GM19455 (cell line): ENCODE data around the gene TENT5C.

ENCODE experiments used
- ATAC-seq: cut with Tn5 transposase; IDR thresholded peaks from one replicate; pipeline ENCODE4 v1.9.1; 2021; ENCODE audit not compliant: unreplicated experiment

TENT5C gene

GRCh38 chr1:117572546-117572945 is 33.3 kb upstream of the TENT5C start:
- no peak for ATAC-seq

DNA sequence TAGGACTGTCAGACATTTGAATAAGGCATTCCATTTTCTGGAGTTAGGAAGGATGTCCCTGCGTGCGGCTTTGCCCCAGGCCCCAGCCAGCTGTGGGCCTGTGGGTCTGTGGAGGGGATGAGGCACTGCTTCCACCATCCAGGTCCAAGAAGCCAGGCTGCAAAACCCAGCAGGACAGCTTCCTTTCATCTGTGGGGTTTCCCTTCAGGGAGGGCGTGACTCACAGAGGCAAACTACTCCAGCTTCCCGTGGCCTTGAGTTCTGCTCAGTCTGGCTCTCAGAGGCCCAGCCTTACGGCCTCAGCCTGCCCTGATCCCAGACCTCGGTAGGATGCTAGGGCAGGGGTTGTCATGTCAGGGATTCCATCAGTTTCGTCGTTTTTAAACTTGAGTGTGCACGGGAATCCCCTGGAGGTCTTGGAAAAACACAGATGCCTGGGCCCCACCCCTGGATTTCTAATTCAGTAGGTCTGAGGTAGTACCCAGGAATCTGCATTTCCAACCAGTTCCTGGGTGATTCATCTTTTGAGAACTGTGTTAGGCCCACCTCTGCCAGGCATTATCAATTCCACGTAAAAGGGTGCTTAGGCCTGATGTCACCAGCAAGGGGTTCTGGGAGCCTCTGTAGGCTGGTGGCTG is 32.3 kb upstream of the TENT5C start:
- no peak for ATAC-seq

DNA sequence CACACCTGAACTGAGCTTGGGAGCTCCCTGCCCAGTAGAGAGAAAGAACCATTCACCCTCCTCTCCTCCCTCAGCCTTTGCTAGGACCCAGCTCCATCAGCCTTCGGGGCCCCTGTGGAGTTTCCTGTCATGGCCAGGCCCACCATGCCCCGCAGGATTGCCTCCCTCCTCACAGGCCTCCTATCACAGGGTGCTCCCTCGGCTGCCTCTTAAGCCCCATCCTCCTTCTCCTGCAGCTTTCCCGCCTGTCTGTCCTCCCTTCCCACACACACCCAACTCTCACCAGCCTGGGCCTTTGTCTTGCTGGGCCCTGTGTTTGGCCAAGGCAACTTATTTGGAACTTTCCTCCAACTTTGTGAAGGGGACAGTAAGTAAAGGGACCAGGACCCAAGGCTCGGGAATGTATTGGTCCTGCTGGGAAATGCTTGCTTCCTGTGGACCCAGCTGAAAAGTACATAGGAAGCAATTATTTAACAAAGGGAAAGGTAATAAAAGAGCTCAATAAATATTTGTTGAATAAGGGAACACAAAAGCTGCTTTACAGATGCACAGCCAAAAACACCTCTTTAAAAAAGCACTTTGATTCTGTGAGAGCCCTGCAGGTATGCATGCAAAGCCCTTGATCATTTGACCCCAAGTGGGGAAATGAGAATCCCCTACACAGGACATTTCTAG is 31.6 kb upstream of the TENT5C start:
- ATAC-seq = no peak

DNA sequence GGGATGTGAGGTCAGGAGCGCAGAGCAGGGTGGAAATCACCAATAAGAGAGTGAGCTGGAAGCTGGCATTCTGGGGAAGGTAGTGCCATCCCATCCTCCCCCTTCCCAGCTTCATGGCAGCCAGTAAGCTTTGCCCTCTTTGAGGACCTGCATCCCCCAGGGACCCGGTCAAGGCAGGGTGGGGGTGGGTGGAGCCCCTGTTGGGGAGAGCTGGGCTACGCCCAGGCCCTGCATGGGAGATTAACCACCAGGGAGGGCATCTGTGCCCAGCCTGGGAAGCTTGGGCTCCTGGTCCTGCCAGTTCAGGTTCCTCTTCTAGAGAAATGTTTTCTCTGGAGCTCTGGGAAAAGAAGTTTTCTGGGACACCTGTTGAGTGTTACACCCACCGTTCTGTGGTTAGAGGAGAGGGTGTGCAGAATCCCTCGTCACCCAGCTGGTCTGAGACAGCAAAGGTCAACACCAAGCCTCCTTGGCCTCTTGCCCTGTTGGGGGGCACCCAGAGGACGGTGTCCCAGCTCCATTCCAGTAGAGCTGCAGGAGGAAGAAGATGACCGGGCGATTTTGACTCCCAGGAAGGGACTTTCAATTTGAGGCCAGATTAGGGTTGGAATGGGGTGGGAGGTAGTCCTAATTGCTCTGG is 30.1 kb upstream of the TENT5C start:
- ATAC-seq = no peak

DNA sequence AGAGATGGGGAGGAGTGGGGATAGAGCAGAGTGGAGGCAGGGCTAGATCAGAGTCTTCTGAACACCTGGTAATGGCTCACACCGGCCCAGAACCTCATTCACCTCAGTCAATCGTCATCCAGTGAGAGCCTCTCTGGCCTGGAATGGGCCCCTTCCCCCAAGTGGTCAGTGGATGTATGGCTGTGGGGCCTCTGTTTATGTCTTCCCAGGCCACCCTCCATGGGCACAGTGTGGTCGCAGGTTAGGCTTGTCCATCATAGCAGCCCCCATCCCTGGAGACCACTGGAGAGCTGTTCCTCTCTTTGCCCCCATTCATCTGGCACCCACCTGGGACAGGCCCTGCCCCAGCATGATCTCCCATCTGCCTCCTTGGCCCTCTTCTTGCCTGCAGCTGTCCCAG is 29.6 kb upstream of the TENT5C start:
- no peak for ATAC-seq

- no peak for ATAC-seq
Observed at GRCh38 chr1:117577191-117577885, 28.5 kb upstream of the TENT5C start.

GRCh38 chr1:117578466-117578865 is 27.4 kb upstream of the TENT5C start:
- ATAC-seq = no peak

DNA sequence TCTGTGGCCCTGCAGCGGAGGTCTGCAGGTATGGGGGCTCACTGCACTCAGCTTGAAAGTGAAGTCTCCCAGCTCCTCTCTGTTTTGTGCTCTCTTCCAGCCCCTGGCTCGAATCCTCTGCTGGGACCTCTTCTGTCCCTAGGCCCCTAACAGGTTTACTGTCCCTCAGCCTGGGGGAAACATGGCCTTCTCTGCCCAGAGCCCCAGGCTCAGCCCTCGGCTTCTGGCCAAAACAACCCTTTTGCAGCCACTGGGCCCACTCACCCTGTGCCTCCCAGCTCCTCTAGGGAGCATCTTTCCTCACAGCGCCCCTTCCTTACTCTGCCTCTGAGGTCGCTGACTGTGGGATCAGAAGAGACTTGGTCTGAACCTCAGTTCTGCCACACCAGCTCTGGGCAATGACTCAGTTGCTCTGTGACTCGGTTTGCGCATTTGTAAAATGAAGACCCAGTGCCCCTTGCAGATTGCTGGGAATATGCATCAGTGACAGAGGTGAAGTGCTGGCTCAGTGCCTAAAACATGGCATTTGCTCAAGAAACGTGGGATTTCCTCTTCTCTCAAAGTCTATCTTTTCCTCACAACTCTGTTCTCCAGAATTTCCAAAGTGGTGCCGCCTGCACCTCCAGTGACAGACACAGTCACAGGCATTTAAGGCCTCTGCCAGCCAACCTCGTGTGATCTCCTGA is 26.5 kb upstream of the TENT5C start:
- no peak for ATAC-seq

DNA sequence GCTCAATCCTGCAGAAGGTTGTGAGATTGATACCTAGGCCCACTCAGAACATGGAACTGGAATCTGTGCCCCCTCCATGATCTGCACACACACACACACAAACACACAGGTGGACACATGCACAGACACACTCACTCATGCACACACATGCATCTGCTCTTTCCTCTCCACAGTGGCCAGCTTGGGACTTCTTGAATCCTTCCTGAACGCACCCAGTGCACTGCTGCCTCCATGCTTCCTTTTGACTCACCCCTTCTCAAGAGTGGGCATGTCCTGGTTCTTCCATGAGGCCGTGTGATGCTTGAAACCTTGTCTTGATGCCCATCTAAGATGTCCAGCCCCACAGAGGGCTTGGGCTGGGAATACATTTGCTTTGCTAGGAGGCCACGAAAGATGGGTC is 25.4 kb upstream of the TENT5C start:
- no peak for ATAC-seq

DNA sequence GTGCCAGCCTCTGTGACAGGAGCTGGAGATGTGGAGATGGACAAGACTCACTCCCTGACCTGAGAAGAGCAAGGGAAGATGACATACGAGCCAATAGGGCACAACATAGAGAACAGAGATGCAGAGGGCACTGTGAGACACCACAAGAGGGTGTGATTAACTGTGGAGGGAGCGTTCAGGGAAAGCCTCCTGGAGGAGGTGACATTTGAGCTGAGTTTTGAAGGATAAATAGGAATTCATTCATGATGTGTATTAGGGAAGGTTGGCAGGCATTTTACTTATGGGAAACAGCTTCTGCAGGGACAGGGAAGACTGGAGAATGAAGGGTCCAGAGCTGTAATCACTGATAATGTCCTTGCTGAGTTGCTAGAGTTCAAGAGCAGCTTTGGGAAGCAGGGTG is 25.0 kb upstream of the TENT5C start:
- no peak for ATAC-seq

- no peak for ATAC-seq
Observed at GRCh38 chr1:117581391-117581943, 24.4 kb upstream of the TENT5C start.

- no peak for ATAC-seq
Observed at GRCh38 chr1:117582451-117582850, 23.4 kb upstream of the TENT5C start.

- no peak for ATAC-seq
Observed at GRCh38 chr1:117583247-117583646, 22.6 kb upstream of the TENT5C start.

DNA sequence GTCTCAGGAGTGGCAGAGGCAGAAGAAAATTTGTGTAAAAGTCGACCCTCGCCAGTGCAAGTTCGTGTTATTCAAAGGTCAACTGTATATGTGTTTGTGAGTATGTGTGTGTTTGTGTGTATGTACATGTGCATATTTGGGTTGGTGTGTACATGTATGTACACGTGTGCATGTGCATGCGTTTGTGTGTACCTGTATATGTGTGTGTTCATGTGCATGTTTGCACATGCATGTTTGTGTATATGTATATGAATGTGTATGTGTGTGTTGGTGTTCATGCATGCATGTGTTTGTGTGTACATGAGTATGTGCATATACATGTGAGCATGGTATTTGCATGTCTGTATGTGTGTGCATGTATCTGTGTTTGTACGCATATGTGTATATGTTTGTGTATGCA is 21.7 kb upstream of the TENT5C start:
- no peak for ATAC-seq

GRCh38 chr1:117585086-117585485 is 20.8 kb upstream of the TENT5C start:
- ATAC-seq = no peak

DNA sequence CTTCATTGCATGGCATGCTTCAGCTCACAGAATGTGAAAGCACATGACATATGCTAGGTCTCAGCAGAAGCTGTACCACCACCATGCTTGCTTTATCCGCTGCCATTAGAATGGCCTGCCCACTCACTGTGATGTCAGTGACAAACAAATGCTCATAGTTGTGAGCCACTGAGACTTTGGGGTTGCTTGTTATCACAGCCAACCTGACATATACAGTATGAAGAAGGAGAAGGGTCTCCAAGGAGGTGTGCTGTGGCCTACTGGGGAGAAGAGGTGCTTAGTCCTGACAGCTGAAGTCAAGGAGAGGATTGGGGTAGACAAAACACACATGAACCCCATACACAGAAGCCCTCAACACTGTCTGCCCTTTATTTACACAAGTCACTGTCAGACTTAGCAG is 19.5 kb upstream of the TENT5C start:
- ATAC-seq = no peak

GRCh38 chr1:117586747-117587498 is 18.9 kb upstream of the TENT5C start:
- no peak for ATAC-seq

- ATAC-seq = no peak
Observed at GRCh38 chr1:117587499-117588356, 18.1 kb upstream of the TENT5C start.

- no peak for ATAC-seq
Observed at GRCh38 chr1:117589544-117589943, 16.3 kb upstream of the TENT5C start.
